Measurements from ENCODE around the gene ADGRV1.
"Not testable (repeated sequence)": the region's sequence is repeated elsewhere in the genome, so short reads cannot be mapped to it uniquely, and the experiment has no call there.

The ADGRV1 gene

DNA sequence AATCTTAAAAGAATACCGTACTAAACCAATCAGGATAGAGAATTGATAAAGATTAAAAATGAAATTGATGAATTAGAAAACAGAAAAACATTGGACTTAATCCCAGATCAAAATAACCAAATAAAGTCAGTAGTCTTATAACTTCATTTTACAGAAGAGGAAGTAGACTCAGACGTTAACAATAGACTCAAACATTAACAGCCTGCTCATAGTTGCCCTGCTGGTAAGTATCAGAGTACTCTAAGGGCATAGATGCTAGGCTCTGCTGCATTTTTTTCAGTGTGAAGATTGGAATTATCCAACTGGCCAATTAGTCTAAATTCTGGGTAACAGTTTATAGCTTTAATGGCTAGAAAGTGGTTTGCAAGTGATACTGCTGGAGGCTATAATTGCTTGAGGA, 42.9 kb downstream of the ADGRV1 start:
- DNase-seq, result no peak

DNA sequence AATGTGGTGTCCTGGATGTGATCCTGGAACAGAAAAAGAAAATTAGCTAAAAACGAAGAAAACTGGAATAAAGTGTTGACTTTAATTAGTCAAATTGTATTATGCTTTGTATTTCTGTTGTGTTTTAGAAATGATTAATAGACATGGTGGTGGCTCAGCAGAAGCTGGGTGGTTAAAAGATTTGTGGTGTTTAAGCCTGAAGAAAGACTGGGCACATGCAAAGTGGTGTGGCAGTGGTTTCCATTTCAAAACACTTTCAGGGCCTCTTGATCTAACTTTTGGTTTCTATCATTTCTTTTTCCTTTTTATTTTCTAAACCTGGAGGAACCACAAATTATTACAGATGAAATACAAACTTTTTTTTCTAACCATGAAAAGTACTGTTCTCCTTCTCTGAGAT, 44.1 kb downstream of the ADGRV1 start:
- no peak for DNase-seq

DNA sequence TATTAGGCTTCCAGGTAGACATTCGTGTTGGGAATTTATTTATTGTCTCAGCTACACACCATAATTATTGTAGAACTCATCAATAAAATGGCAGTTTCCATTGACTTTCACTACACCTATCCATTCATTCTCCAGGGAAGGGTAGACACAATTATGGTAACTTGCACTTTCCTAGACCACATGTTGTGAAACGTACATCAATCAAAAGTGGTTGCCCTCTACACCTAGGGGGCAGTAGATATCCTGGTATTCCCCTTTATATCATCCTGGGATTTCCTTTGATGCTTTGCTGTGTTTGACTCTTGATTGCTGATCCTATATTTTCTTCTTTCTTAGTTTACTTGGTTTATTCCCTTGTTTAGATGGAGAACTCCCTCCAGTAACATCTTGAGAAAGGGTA, 47.9 kb downstream of the ADGRV1 start:
- no peak for DNase-seq

GRCh38 chr5:90612919-90613318, 54.3 kb downstream of the ADGRV1 start:
- DNase-seq, result no peak

DNA sequence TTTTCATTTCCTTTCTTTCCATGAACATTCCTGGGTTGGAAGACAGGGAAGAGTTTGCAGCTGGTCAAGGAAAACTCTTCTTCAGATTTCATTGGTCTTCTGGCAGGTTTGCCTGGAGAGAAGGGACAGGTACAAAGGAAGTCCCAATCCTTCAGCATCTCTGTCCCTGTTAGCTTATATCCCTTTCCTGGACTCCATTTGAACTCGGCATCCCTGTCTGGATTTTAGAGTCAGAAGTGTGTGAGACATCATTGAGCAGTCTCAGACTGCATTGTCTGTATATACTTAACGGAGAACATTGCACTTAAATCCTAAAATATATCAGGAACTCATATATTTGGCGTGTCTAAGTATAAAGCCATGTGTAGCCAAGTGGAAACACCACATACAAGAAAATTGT, 54.9 kb downstream of the ADGRV1 start:
- no peak for DNase-seq

- no peak for DNase-seq
These were observed 55.4 kb downstream of the ADGRV1 start for GRCh38 chr5:90613918-90614504.

DNA sequence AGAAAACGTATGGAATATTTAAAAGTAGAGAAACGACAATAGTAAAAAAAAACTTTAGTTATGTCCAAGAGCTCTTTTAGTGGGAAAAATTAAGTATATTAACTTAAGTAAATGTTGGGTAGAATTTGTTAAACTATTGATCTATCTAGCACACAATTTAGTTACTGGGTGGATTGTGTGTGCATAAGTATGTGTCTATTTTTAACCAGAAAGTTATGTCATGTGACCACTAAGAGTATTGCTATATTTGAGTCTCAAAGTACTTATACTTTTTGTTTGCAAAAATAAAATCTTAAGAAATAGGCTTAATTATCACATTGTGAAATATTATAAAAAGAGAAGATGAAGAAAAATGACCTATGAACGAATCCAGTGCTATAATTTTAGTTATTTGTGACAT, 56.8 kb downstream of the ADGRV1 start:
- DNase-seq, result no peak

- no peak for DNase-seq
These were observed 59.5 kb downstream of the ADGRV1 start for GRCh38 chr5:90618071-90618470.

DNA sequence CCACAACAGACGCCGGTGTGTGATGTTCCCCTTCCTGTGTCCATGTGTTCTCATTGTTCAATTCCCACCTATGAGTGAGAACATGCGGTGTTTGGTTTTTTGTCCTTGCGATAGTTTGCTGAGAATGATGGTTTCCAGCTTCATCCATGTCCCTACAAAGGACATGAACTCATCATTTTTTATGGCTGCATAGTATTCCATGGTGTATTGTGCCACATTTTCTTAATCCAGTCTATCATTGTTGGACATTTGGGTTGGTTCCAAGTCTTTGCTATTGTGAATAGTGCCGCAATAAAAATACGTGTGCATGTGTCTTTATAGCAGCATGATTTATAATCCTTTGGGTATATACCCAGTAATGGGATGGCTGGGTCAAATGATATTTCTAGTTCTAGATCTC, 61.2 kb downstream of the ADGRV1 start:
- DNase-seq, result not testable (repeated sequence)

DNA sequence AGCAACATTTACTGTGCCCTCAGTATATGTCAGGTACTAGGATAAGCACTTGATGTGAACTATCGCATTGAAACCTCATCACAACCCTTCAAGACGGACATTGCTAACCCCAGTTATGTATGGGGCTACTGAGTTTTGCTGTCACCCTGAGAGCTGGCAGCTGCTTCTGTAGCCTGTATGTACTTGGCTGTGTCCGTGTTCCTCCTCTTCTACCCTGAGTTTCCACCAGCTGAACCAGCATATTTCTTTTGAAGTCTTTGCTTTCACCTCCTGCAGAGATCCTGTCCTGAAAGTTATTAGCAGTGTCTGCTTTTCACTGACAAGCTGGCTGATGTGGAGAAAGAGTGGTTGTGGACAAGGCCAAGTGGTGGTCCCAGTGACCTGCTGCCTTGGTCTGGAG, 63.3 kb downstream of the ADGRV1 start:
- DNase-seq, result no peak

DNA sequence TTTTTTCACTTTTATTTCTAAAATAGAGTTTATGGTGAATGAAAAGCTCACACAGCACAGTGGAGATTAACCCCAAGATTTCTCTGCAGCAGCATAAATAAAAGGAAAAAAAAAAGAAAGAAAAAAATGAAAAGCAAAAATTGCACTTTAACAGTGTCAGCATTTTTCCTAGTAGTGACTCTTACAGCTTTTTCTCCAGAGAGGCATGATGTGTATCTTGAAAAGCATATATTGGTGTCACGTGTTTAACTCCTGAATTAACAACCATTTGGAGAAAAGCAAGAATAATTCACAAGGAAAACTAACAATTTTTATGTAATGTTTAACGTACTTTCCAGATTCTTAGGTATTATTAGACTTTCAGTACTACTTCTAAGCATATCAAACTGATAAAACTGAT, 67.9 kb downstream of the ADGRV1 start:
- DNase-seq, result no peak

DNA sequence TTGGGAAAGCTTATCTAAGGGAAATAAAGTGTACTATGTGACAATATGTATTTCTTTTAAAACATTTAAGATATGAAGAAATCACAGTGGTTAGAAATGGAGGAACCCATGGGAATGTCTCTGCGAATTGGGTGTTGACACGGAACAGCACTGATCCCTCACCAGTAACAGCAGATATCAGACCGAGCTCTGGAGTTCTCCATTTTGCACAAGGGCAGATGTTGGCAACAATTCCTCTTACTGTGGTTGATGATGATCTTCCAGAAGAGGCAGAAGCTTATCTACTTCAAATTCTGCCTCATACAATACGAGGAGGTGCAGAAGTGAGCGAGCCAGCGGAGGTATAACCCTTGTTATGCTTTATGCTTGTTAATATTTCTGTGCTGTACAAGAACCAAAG, 69.9 kb downstream of the ADGRV1 start:
- DNase-seq, result no peak

GRCh38 chr5:90632791-90633190, 74.2 kb downstream of the ADGRV1 start:
- no peak for DNase-seq

DNA sequence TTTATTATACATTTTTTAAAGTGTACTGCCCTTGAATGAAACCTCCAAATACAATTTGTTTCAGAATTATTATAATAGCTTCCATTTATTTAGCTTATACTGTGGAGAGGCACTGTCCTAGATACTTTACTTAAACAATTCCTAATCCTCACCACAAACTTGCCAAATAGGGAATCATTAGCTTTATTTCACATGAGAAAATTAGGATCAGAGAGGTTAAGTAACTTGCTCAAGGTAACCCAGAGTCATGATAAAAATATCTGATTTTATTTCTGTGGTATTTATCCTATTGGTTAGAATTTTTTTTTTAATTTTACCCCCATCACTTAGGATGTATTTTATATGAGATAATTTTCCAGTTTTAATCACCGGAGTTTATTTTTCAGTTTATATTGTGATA, 78.4 kb downstream of the ADGRV1 start:
- DNase-seq, result no peak

DNA sequence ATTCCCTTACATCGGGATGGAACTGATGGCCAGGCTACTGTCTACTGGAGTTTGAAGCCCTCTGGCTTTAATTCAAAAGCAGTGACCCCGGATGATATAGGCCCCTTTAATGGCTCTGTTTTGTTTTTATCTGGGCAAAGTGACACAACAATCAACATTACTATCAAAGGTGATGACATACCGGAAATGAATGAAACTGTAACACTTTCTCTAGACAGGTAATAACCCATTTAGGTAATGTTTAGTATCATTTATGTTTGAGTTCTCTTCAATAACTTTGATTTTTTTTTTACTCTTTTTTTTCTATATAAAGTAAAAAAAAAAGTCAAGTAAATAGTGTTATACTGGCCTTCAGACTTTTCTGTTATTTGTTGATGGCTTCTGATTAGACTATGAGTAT, 79.1 kb downstream of the ADGRV1 start:
- no peak for DNase-seq

DNA sequence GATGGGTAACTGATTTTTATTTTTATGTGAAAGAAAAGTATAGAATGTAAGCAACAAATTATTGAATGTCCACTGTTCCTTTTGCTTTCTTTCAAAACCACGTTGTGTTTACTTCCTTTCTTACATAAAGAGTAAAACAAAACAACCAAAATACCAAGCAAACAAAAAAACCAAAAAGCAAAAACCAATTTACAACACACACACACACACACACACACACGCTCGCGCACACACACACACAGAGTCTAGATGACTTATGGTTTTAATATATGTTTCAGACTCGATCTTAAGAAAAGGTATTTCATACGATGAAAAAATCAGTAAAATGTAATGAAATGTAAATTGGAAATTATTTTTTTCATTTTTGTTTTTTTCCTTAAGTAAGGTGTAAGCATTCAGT, 80.3 kb downstream of the ADGRV1 start:
- no peak for DNase-seq

DNA sequence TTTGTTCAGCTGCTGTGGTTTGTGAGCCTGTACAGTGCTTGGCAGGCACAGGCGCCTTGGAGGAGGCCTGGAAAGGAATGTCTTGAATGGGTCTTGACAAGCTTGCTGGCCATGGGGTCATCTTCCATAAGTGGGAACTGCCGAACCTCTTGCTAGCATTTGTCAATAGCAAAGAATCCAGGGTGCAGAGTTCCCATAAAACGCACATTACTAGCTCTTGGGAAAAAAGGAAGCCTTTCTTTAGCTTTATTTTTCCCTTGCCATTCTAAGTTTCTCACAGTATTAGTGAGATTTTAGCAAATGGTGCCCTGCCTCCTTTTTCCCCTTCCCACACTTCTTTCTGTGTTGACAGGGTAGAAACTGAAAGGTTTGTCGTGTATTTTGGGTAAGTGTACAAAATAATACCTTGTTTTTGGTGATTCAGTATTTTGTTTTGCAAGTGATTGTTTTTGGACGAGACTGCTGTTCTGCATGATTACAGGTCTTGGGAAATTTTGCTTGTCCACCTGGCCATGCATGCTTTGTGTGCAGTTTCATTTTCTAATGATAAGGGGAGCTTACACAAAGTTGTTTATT, 82.0 kb downstream of the ADGRV1 start:
- DNase-seq, result no peak

DNA sequence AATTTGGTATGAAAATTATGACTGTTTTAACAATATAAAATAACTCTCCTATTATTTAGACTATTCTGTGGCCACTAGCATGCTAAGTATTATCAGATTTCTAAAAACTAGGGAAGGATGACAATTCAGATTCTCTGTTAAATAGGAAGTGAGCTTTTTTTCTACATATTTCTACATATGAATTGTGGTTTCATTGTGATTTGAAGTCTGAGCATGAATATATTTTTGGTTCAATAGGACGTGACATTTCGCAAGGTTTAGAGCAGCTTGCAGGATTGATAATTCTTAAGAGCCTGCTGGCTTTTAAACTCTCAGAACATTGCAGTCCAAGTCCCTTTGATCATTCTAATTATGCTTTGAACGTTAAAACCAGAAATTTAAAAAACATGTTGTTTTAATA, 82.9 kb downstream of the ADGRV1 start:
- DNase-seq, result no peak

DNA sequence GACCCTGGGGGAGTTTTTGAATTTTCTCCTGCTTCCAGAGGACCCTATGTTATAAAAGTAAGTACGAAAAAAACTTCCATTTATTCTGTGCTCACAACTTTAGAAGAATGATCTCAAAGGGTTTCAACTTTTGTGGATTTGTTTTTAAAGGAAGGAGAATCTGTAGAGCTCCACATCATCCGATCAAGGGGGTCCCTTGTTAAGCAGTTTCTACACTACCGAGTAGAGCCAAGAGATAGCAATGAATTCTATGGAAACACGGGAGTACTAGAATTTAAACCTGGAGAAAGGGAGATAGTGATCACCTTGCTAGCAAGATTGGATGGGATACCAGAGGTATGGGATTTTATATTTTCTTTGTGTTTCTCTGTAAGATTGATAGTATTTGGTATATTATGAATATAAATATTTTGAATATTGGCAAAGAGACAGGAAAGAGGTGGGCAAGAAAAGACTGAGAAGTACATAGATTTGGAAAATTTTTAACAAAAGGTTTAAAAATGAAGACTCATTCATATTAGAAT, 84.2 kb downstream of the ADGRV1 start:
- DNase-seq, result no peak

DNA sequence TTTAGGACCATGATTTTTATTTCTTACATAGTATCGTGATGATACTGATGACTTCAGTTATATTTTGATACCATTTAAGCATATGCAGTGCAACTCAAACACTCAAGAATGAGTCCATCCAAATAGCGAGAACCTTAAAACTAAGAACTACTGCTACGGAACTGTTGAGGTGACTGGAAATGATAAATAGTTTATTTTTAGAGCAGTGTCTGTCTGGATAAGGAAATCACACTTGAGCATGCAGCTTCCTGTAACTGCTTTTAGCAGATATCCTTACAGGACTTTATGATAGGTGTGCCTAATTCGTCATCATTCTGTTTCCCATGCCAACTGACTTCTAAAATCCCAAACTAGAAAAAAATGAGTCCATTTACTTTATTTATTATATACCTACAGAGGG, 85.5 kb downstream of the ADGRV1 start:
- no peak for DNase-seq

DNA sequence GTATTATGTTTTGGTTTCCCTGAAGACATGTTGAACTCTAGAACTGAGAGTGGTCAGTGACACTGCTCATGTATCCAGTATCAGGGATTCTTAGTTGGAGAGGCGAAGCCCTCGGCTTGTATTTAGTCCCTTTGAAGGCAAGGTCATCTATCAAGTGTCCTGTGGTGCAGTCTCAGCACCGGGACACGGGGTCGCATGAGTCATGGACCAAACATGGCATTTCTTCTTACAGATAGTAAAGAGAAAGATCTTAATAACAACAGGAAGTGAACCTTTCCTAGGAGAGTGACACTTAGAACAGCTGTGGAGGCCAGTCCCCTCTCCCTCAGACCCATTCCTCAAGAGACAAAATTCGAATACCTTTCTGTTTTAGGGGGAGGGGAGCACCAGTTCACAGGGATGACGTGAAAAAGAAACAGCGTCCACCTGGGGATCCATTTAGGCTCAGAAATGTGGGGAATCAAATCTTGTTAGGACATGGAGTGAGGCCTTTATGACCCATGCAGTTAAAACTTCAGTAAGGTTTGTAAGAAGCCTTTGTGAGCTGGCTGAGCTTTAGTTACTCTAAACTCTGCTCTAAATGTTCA, 86.5 kb downstream of the ADGRV1 start:
- DNase-seq, result no peak

DNA sequence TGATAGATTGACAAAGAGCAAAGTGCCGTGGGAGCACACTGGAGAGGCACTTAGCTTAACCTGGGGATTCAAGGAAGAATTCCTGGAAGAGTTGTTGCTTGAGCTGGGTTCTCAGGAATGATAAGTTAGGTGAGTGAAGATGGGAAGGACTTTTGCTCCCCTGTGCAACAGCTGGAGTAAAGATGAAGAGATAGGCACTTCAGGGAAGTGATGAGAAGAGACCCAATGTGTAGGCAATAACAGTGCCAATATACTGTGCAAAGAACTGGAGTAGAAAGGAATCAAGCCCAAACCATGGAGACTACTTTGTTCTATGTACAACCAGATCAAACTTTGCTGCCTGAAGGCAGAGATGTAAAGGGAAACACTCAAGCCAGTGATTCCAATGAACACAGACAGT, 92.2 kb downstream of the ADGRV1 start:
- DNase-seq, result no peak

- no peak for DNase-seq
These were observed 95.6 kb downstream of the ADGRV1 start for GRCh38 chr5:90654215-90654614.

DNA sequence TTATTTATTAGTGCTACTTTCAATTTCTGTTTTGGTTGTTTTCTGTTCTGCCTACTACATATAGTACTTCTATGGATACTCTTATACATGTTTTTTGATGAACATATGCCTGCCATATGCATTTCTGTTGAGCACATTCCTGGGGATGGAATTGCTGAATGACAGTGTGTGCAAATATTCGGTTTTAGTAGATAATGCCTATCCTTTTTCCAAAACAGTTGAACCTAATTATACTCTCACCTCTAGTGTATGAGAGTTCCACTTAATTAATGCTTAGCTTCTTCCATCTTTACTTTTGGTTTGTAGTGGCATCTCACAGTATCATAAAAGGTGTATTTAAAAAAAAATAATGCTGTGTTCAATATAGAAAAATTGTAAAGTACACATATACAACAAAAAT, 96.8 kb downstream of the ADGRV1 start:
- no peak for DNase-seq

DNA sequence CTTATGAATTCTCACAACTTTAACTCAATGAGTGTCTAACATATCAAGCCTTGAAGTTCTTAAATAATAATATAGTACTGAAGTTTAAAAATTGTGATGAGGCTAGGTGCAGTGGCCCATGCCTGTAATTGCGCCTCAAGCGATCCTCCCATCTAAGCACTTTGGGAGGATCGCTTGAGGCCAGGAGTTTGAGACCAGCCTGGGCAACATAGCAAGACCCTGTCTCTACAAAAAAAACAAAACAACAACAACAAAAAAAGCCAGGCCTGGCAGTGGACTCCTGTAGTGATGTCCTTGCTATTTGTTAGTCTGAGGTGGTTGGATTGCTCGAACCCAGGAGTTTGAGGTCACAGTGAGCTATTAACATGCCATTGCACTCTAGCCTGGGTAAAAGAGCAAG, 98.4 kb downstream of the ADGRV1 start:
- no peak for DNase-seq
